ENCODE measurements around the gene IL17B. TPM values are rescaled to one million over a fixed set of nuclear protein-coding genes. Genes with fewer than 3 reads are reported as not detected.

Gene IL17B
- total RNA-seq, 1 donor from 2014 or later = not detected

GRCh38 chr5:149415066-149415967 is 36.2 kb upstream of the IL17B start:
- intact Hi-C loops (cut with micrococcal nuclease) = no loop called here

- intact Hi-C loops (cut with micrococcal nuclease) = no loop called here
Observed at GRCh38 chr5:149414405-149415065, 35.4 kb upstream of the IL17B start.

DNA sequence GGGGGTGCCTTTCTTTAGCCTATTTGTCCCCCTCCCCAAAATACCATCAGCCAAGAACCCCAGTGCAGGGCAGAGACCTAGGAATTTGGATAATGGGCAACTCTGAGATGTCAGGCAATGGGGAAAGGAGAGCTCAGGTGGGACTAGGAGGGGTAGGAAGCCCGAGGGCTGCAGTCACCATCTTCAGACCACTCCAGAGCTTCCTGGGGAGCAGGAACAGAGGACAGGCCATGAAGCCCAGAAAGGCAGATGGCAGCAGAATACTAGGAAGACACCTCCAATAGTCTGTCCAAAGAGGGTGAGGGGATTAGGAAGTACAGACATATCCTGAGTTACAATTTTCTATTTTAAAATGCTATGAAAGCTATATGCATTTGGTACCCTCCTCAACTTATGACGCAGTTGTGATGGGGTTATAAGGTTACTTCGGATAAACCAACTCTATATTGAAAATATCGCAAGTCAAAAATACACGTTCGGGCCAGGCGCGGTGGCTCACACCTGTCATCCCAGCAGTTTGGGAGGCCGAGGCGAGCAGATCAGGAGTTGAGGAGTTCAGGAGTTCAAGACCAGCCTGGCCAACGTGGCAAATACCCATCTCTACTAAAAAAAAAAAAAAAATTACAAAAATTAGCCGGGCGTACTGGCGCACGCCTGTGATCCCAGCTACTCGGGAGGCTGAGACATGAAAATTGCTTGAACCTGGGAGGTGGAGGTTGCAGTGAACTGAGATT is 34.6 kb upstream of the IL17B start:
- intact Hi-C loops (cut with micrococcal nuclease) = no loop called here

- intact Hi-C loops (cut with micrococcal nuclease) = no loop called here
Observed at GRCh38 chr5:149412783-149413476, 33.8 kb upstream of the IL17B start.

DNA sequence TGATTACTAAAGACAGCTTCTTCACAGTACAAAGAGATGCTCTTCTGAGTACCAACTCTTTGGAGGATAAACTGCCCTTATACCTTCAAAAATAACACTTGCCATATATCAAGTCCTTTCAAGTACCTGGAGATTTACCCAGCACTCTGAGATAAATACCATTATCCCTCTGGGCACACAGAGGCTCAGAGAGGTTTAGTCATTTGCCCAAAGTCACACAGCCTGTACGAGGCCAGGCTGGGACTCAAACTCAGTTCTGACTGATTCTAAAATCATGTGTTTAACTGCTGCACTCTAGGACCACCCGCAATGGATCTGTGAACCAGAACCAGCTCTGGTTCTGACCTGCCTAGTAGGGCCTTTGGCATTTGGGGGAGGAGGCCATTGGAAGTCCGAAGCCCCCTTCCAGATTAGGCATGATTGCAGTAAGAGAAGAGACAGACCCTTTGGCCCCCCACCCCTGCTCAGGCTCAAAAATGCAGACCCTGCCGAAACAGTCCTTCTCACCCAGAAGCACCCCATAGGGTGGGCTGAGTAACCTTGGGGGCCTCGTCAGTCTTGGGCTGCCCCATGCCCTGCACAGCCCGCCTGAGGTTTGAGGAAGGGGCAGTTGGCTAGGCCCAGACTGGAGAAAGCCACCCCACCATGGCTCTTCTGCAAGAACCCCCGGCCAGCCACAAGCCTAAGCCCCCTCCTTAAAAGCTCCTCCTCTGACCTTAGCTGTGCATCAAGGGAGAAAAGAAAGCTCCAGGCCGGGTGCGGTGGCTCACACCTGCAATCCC is 32.8 kb upstream of the IL17B start:
- intact Hi-C loops (cut with micrococcal nuclease) = no loop called here

DNA sequence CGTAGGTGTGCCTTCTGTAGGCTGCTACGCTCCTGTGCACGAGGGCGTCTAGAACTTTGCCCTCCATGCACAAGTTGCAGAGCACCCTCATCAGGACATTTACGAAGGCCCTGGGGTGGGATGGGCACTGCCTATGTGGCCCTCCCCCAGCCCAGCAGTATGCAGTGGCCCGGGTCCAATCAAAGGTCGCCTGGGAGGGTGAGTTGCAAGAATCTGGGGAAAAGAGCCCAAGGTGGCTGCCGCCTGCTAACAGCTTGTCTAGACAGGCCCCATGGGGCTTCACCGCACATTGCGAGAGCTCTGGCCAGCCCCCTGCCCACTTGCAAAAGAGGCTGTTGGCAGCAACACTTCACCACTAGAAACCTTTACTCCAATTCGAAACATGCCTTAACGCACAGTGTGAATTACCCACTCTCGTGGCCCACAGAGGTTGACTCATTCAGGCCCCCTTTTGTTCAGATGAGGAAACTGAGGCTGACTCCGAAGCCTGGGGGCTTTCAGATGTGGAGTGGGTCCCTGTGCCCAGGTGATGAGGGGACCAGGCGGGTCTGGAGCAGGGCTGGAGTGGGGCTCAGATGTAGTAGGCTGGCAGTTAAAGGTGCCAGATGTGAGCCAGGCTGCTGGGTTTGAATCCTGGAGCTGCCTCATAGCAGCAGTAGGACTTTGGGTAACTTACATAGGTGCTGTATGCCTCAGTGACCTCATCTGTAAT is 31.8 kb upstream of the IL17B start:
- intact Hi-C loops (cut with micrococcal nuclease) = no loop called here

DNA sequence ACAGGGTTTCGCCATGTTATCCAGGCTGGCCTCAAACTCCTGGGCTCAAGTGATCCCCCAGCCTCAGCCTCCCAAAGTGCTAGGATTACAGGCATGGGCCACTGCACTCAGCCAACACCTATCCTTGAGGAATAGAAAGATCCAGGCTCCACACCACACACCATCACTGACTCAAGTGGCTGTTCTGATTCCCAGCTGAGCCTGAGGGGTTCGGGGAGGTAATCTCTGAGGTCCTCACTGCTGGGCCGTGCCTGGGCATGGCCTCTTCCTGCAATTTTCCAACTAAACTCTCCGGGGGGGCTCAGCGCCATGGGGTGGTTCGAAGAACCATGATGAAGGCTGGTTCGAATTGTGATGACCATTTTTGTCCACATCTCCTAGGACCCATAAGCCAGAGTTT is 31.0 kb upstream of the IL17B start:
- intact Hi-C loops (cut with micrococcal nuclease) = no loop called here

DNA sequence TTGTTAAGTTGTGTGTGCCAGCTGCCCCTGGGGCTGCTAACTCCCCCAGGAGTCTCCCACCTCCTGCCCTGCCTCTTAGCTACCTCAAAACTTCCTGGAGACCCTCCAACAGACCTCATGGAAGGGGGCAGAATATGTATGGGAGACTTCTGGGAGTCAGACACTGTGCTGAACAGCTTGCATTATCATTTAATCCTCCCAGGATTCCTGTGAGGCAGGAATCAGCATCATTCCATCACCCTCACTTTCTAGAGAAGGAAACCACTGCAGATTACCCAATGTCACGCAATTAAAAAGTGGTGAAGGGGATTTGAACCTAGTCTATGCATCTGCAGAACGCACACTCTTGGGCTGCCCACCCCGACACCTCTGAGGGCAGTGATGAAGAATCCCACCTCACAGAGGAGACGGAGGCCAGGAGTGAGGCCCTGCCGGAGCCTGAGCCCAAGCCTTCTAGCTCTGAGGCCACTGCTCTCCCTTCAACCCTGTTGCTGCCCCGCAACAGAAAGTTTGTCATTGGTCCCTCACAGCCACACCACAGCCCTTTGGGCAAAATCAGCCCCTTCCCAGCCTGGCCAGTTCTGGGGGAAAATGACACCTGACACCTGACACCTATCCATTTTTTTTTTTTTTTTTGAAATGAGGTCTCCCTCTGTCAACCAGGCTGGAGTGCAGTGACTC is 30.3 kb upstream of the IL17B start:
- intact Hi-C loops (cut with micrococcal nuclease) = no loop called here

DNA sequence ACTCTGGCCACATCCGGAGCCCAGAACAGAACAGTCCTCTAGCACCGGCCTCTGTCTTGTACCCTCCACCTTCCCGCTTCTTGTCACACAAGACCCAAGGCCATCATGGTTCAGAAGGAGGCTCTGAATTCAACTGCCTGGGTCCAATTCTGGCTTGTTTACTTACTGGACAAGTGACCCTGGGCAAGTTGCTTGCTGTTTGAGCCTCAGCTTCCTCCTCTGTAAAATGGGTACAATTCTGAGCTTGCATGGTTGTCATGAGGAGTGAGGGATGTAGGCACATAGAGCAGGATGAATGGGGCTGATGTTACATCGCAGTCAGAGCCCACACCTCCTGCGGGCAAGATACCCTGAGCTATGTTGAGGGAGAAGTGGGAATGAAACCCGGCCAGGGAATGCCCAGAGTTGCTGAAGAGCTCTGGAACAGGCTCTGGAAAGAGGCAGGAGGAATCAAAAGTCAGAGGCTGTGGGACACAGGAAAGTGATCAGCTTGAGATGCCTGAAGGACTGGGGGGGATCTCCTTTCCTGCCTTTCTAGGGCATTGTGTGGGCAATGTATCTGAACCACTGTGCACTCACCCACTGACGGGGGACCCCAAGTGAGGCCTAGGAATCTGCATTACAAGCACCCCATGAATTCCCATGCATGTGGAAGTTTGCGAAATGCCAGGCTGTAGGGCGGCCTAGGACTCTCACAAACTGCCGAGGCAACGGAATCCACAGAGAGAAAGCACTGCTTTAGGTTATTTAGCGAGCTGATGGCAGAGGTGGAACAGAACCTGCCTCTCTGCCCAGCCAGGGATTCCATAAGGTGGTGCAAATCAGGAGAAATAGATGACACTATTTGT is 29.4 kb upstream of the IL17B start:
- intact Hi-C loops (cut with micrococcal nuclease) = no loop called here

DNA sequence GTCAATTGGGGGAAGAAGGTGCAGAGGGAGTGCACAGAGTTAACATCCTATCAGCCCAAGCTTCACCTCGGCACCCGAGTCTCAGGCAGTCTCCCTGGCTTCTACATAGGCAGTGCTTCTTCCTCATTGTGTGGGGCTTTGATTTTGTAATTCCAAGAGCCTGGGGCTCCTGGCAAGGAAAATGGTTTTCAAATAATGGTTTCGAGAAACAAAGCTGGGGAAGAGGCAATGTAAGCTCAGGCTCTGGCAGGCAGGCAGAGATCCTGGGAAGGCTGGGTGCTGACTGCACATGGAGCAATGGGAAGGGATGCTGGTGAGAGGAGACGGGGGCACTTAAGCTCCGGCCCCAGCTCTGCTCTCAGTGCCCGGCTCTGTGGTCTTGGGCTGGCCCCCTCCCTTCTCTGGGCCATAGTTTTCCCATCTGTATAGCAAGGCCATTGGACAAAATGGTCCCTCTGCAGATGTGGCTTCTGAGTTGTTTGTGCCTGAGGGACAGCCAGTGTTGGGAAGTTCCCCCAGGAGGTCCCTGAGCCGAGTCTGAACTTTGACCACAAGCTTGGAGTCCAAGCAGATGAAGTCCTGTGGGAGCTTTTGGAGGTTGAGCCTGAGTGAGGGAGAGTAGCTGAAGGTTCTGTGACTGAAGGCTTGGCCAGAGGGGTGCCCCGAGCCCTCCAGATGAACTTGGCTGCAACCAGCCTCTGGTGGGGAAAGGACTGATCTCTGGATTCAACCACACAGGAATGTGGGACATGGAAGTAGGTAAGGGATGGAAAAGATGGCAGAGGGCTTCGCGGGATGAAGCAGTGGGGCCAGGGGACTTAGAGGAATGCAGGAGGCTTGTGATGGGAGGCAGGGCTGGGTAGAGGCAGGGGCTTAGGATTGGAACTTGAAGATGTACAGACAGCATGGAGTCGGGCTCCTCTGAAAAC is 28.5 kb upstream of the IL17B start:
- intact Hi-C loops (cut with micrococcal nuclease) = no loop called here

- intact Hi-C loops (cut with micrococcal nuclease) = no loop called here
Observed at GRCh38 chr5:149406979-149407306, 27.9 kb upstream of the IL17B start.

DNA sequence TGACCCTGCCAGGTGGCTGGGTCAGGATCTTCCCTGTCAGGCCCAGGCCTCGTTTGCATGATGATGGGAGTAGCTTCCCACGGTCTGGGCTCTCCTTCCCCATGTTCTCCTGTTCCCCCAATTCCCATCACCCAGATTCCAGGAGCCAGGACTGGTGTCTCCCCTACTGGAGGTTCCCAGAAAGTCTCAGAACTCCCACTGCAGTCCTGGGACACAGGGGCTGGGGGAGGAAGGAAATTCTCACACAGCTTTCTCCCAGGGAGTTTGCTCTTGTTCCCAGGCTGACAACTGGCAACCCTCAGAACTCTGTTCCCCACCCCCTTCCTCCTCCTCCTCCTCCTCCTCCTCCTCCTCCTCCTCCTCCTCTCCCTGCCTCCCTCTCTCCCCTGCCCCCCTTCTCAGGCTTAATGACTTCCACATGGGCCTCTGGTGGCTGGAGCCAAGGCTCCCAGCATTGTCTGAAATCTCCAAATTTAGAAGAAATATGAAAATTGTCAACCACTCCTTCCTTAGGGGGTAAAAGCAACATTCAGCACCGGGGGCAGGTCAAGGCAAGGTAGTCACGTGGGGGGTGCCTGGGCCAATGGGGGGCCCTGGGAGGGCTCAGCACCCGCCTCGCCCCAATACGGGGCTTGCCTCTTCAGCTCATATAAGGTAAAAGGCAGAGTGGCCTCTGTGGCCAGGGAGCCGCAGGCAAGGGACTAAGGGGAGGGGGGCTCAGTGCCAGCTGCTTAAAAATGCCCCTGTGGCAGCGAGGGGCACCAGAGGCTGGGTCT is 27.3 kb upstream of the IL17B start:
- intact Hi-C loops (cut with micrococcal nuclease) = no loop called here

- intact Hi-C loops (cut with micrococcal nuclease) = no loop called here
Observed at GRCh38 chr5:149405550-149406202, 26.6 kb upstream of the IL17B start.

- intact Hi-C loops (cut with micrococcal nuclease) = no loop called here
Observed at GRCh38 chr5:149404746-149405549, 25.9 kb upstream of the IL17B start.

Measured in T-helper 1 cell treated with Interleukin-12 subunit alpha and Interleukin-12 subunit beta and Interleukin-4 antibody, amounts not matched to agents 30 ng/mL and 1 ng/mL, for 36 hours (primary cell).